IMR-90 (cell line): ENCODE data around the gene NDC80. TPM values are rescaled to one million over a fixed set of nuclear protein-coding genes. Genes with fewer than 3 reads are reported as not detected.

Source experiments
- ATAC-seq: fragments of 200-7000 bp; cut with Tn5 transposase; 2 replicates; pipeline ENCODE4 v1.9.1; 2020; ENCODE audit warnings: low read depth, mild to moderate bottlenecking, moderate library complexity
- BruUV-seq: library from RNA; stranded (reverse); fragments of 400-500 nt; replicated peaks from 2 replicates; lab custom pipeline; 2021; lab: Mats Ljungman, UMichigan
- CTCF ChIA-PET: fragments of 300-600 bp; formaldehyde crosslinking; extraction: SDS; loops from one replicate; lab custom pipeline; 2021; ENCODE audit warnings: antibody characterized with exemption; lab: Yijun Ruan, JAX
- POLR2A ChIA-PET: fragments of 300-600 bp; sonication (Branson Sonifier 250); formaldehyde crosslinking; loops from one replicate; lab custom pipeline; 2022; ENCODE audit warnings: antibody characterized with exemption; ENCODE audit not compliant: unreplicated experiment; lab: Charles Lee
- DNase-seq: peaks from one replicate; pipeline ENCODE4 v3.0.0; 2013
- H2AFZ ChIP-seq: replicated peaks from 2 replicates; pipeline ENCODE3; 2013; ENCODE audit warnings: low read length, mild to moderate bottlenecking; ENCODE audit not compliant: poor library complexity
- H2AK5ac ChIP-seq: 2 replicates; pipeline ENCODE4 v1.6.1; 2013; ENCODE audit warnings: low read depth, low read length, inconsistent platforms
- H2AK9ac ChIP-seq: replicated peaks from 2 replicates; pipeline ENCODE3; 2013; ENCODE audit warnings: mild to moderate bottlenecking, low read depth, low read length, moderate library complexity; ENCODE audit not compliant: poor library complexity
- H2BK120ac ChIP-seq: 2 replicates; pipeline ENCODE4 v1.6.1; 2013; ENCODE audit warnings: low read depth, low read length, inconsistent platforms
- H2BK15ac ChIP-seq: 3 replicates; pipeline ENCODE4 v1.6.1; 2013; ENCODE audit warnings: low read depth, low read length, inconsistent platforms
- H2BK20ac ChIP-seq: 2 replicates; pipeline ENCODE4 v1.6.1; 2013; ENCODE audit warnings: low read depth, mild to moderate bottlenecking, inconsistent platforms, low read length, moderate library complexity
- H2BK5ac ChIP-seq: 2 replicates; pipeline ENCODE4 v1.6.1; 2013; ENCODE audit warnings: mild to moderate bottlenecking, low read depth, low read length, inconsistent platforms; ENCODE audit not compliant: poor library complexity, severe bottlenecking
- H3K14ac ChIP-seq: replicated peaks from 2 replicates; pipeline ENCODE4 v1.6.1; 2013; ENCODE audit warnings: low read depth, low read length, inconsistent platforms
- H3K18ac ChIP-seq: 2 replicates; pipeline ENCODE4 v1.6.1; 2013; ENCODE audit warnings: low read depth, low read length, control low read depth
- H3K23ac ChIP-seq: 2 replicates; pipeline ENCODE4 v1.6.1; 2013; ENCODE audit warnings: low read depth, low read length, inconsistent platforms
- H3K27ac ChIP-seq: 2 replicates; pipeline ENCODE4 v1.5.1; 2013; ENCODE audit warnings: mild to moderate bottlenecking, control low read depth, low read length; ENCODE audit not compliant: insufficient read depth
- H3K27me3 ChIP-seq: 2 replicates; pipeline ENCODE4 v1.6.1; 2013; ENCODE audit warnings: low read length; ENCODE audit not compliant: control insufficient read depth, insufficient read depth
- H3K36me3 ChIP-seq: 2 replicates; pipeline ENCODE4 v1.6.1; 2013; ENCODE audit warnings: low read length, mixed read lengths; ENCODE audit not compliant: control insufficient read depth, insufficient read depth
- H3K4ac ChIP-seq: 2 replicates; pipeline ENCODE4 v1.6.1; 2013; ENCODE audit warnings: low read depth, low read length, inconsistent platforms
- H3K4me1 ChIP-seq: 2 replicates; pipeline ENCODE4 v1.6.1; 2013; ENCODE audit warnings: low read length, mixed read lengths; ENCODE audit not compliant: control insufficient read depth, insufficient read depth
- H3K4me2 ChIP-seq: 2 replicates; pipeline ENCODE4 v1.6.1; 2013; ENCODE audit warnings: low read depth, mild to moderate bottlenecking, control low read depth, low read length, moderate library complexity
- H3K4me3 ChIP-seq: 2 replicates; pipeline ENCODE4 v1.5.1; 2013; ENCODE audit warnings: low read depth, mild to moderate bottlenecking, control low read depth, low read length, moderate library complexity; ENCODE audit not compliant: insufficient read depth
- H3K56ac ChIP-seq: 2 replicates; pipeline ENCODE4 v1.6.1; 2013; ENCODE audit warnings: low read length, inconsistent platforms; ENCODE audit not compliant: insufficient read depth; ENCODE audit errors: extremely low read depth
- H3K79me1 ChIP-seq, 2 experiments: 2 replicates each; pipeline ENCODE4 v1.6.1; 2013; ENCODE audit warnings: low read length in 2 of 2, inconsistent platforms in 1 of 2, low read depth in 1 of 2
- H3K9ac ChIP-seq: 2 replicates; pipeline ENCODE4 v1.6.1; 2013; ENCODE audit warnings: low read depth, low read length, control low read depth
- H3K9me1 ChIP-seq: 2 replicates; pipeline ENCODE4 v1.6.1; 2013; ENCODE audit warnings: low read length, inconsistent platforms; ENCODE audit not compliant: insufficient read depth
- H3K9me3 ChIP-seq: 2 replicates; pipeline ENCODE4 v1.6.1; 2013; ENCODE audit warnings: low read length; ENCODE audit not compliant: control insufficient read depth, insufficient read depth
- H4K20me1 ChIP-seq: 2 replicates; pipeline ENCODE4 v1.6.1; 2013; ENCODE audit warnings: low read length, inconsistent platforms; ENCODE audit not compliant: insufficient read depth
- H4K5ac ChIP-seq: 2 replicates; pipeline ENCODE4 v1.6.1; 2013; ENCODE audit warnings: mild to moderate bottlenecking, low read depth, low read length, control low read depth
- H4K8ac ChIP-seq, 2 experiments: 2 replicates each; pipeline ENCODE4 v1.6.1; 2013; ENCODE audit warnings: low read depth in 2 of 2, low read length in 2 of 2, control low read depth in 1 of 2, inconsistent platforms in 1 of 2
- H4K91ac ChIP-seq: 2 replicates; pipeline ENCODE4 v1.6.1; 2013; ENCODE audit warnings: low read depth, low read length, inconsistent platforms; ENCODE audit not compliant: insufficient read depth
- BHLHE40 ChIP-seq: fragments of 150-350 bp; IDR thresholded peaks from 2 replicates; pipeline ENCODE4 v1.6.1; 2016; ENCODE audit warnings: mild to moderate bottlenecking, low read depth, low read length
- CEBPB ChIP-seq: IDR thresholded peaks from 2 replicates; pipeline ENCODE4 v1.6.1; 2012; ENCODE audit warnings: low read depth, low read length, improper control_type of control experiment
- CHD1 ChIP-seq: IDR thresholded peaks from 2 replicates; pipeline ENCODE4 v1.6.1; 2012; ENCODE audit warnings: low read depth, low read length, improper control_type of control experiment
- CTCF ChIP-seq: conservative IDR thresholded peaks from 2 replicates; pipeline ENCODE4 v1.5.1; 2012; ENCODE audit warnings: mild to moderate bottlenecking, low read depth, low read length, improper control_type of control experiment
- ELK1 ChIP-seq: fragments of 150-350 bp; IDR thresholded peaks from 2 replicates; pipeline ENCODE4 v1.6.1; 2016; ENCODE audit warnings: low read depth, mild to moderate bottlenecking, low read length, moderate library complexity, borderline replicate concordance
- FOS ChIP-seq: fragments of 150-350 bp; IDR thresholded peaks from 2 replicates; pipeline ENCODE4 v1.6.1; 2016; ENCODE audit warnings: low read depth, low read length
- MAFK ChIP-seq: IDR thresholded peaks from 2 replicates; pipeline ENCODE4 v1.6.1; 2012; ENCODE audit warnings: low read depth, low read length, improper control_type of control experiment
- MAZ ChIP-seq: IDR thresholded peaks from 2 replicates; pipeline ENCODE4 v1.6.1; 2012; ENCODE audit warnings: low read depth, mild to moderate bottlenecking, low read length, improper control_type of control experiment, moderate library complexity, borderline replicate concordance
- MXI1 ChIP-seq: IDR thresholded peaks from 2 replicates; pipeline ENCODE4 v1.6.1; 2012; ENCODE audit warnings: low read depth, mild to moderate bottlenecking, low read length, moderate library complexity, borderline replicate concordance
- NFE2L2 ChIP-seq: fragments of 150-350 bp; IDR thresholded peaks from 2 replicates; pipeline ENCODE4 v1.6.1; 2016; ENCODE audit warnings: low read depth, mild to moderate bottlenecking, low read length
- POLR2A ChIP-seq: IDR thresholded peaks from 2 replicates; pipeline ENCODE4 v1.6.1; 2012; ENCODE audit warnings: mild to moderate bottlenecking, low read depth, low read length
- RAD21 ChIP-seq: IDR thresholded peaks from 2 replicates; pipeline ENCODE4 v1.6.1; 2012; ENCODE audit warnings: low read length, improper control_type of control experiment
- RCOR1 ChIP-seq: IDR thresholded peaks from 2 replicates; pipeline ENCODE4 v1.6.1; 2012; ENCODE audit warnings: mild to moderate bottlenecking, low read length, improper control_type of control experiment; ENCODE audit not compliant: insufficient replicate concordance
- RFX5 ChIP-seq: IDR thresholded peaks from 2 replicates; pipeline ENCODE4 v1.8.0; 2012; ENCODE audit warnings: low read depth, mild to moderate bottlenecking, low read length, moderate library complexity
- SMC3 ChIP-seq: fragments of 150-350 bp; IDR thresholded peaks from 2 replicates; pipeline ENCODE4 v1.6.1; 2016; ENCODE audit warnings: low read depth, mild to moderate bottlenecking, antibody characterized with exemption, low read length, moderate library complexity
- USF2 ChIP-seq: fragments of 150-350 bp; IDR thresholded peaks from 2 replicates; pipeline ENCODE4 v1.6.1; 2017; ENCODE audit warnings: mild to moderate bottlenecking, antibody characterized with exemption, low read length, low read depth
- WGBS, 2 experiments: methylation state at CpG; one replicate each; pipeline versions ENCODE4 v1.1.5 to v1.1.7; 2013; ENCODE audit warnings: missing lambda C conversion rate in 2 of 2; ENCODE audit not compliant: insufficient read length in 1 of 2; ENCODE audit errors: extremely low coverage in 2 of 2; 5-methylcytosine and 5-hydroxymethylcytosine counted together
- dilution Hi-C: fragments of 300-500 bp; cut with HindIII; formaldehyde crosslinking; loops from one replicate; pipeline ENCODE4 v1.14.3; 2018; ENCODE audit warnings: low sequenced_read_pairs; ENCODE audit not compliant: unreplicated experiment
- in situ Hi-C: fragments of 300-500 bp; cut with MboI; formaldehyde crosslinking; loops from 3 replicates; pipeline ENCODE4 v1.14.3; 2019; ENCODE audit warnings: low sequenced_read_pairs, inconsistent platforms, mixed read lengths
- intact Hi-C: fragments of 100-400 bp; cut with micrococcal nuclease; formaldehyde crosslinking; loops from 2 replicates; pipeline ENCODE4 v1.10.0; 2022
- polyA plus RNA-seq, 3 experiments: library from polyadenylated mRNA; depleted of rRNA; stranded (reverse); fragments of >200 nt; gene quantifications; 2 replicates each; pipeline ENCODE4 v1.2.3, GENCODE V29; 2012; ENCODE audit warnings: low replicate concordance in 1 of 3
- total RNA-seq: library from RNA; depleted of rRNA; stranded (reverse); fragments of >200 nt; gene quantifications from 2 replicates; pipeline ENCODE4 v1.2.3, GENCODE V29; 2012

The NDC80 gene
- total and polyA plus RNA-seq, 2 of the 4 experiments (the other 2 are of a cell fraction), result 11.8 to 15.5 TPM

GRCh38 chr18:2532797-2533196 is 38.6 kb upstream of the NDC80 start:
- CTCF ChIA-PET, result no interaction called here

More at GRCh38 chr18:2532797-2533196, 38.6 kb upstream of the NDC80 start:
- no peak for TF ChIP-seq POLR2A
- no peak for TF ChIP-seq MAZ
- TF ChIP-seq CHD1, result no peak
- TF ChIP-seq ELK1, result no peak
- no peak for TF ChIP-seq CTCF
- TF ChIP-seq RAD21, result no peak
- TF ChIP-seq RCOR1, result no peak
- TF ChIP-seq FOS, result no peak
- no peak for TF ChIP-seq NFE2L2
- no peak for TF ChIP-seq USF2
- no peak for TF ChIP-seq BHLHE40
- TF ChIP-seq CEBPB, result no peak
- no peak for TF ChIP-seq MXI1
- TF ChIP-seq MAFK, result no peak
- TF ChIP-seq RFX5, result no peak
- TF ChIP-seq SMC3, result no peak
- peaks cover 2% of the 10 kb centered on the region for H3K9me3 ChIP-seq
- no peak overlapping the region for H3K4me3 ChIP-seq
- no peaks in the 10 kb centered on the region for H3K79me1 ChIP-seq
- no peak overlapping the region for H2BK20ac ChIP-seq
- no peaks in the 10 kb centered on the region for H3K4me1 ChIP-seq
- H3K27me3 ChIP-seq, result no peaks in the 10 kb centered on the region
- H3K36me3 ChIP-seq, result no peaks in the 10 kb centered on the region
- in situ Hi-C loops (loop anchor here (10.0 to 25.0 kb wide), 2 partner anchors 428 to 945 kb away; no protein-coding TSS in a partner anchor), dilution Hi-C loops (no loop called here), intact Hi-C loops (no loop called here)
- no CpG with 5 or more reads among the region's 2 CpGs for WGBS, 2 experiments
- no peak overlapping the region for H3K14ac ChIP-seq
- H3K4me2 ChIP-seq, result no peak overlapping the region
- H4K20me1 ChIP-seq, result no peaks in the 10 kb centered on the region
- H4K91ac ChIP-seq, result no peak overlapping the region
- no peak overlapping the region for H2BK15ac ChIP-seq
- no TSS peak for BruUV-seq
- DNase-seq, result no peak
- no peak overlapping the region for H4K8ac ChIP-seq
- no peak for ATAC-seq
- no peak overlapping the region for H2AFZ ChIP-seq
- no peak overlapping the region for H2AK9ac ChIP-seq
- no peak overlapping the region for H3K18ac ChIP-seq
- H3K9ac ChIP-seq, result no peak overlapping the region
- no peak overlapping the region for H3K56ac ChIP-seq
- H4K5ac ChIP-seq, result no peak overlapping the region
- POLR2A ChIA-PET, result no interaction called here
- H3K9me1 ChIP-seq, result no peaks in the 10 kb centered on the region
- no peak overlapping the region for H2BK5ac ChIP-seq
- H3K23ac ChIP-seq, result no peak overlapping the region
- H2BK120ac ChIP-seq, result no peak overlapping the region
- no peak overlapping the region for H3K4ac ChIP-seq
- no peak overlapping the region for H3K27ac ChIP-seq
- no peak overlapping the region for H2AK5ac ChIP-seq
